CD4-positive, alpha-beta T cell treated with Interleukin-1 beta for 1 hour (primary cell): Measurements from ENCODE around the gene CARD19.

Source experiments
- DNase-seq, 2 donors: peaks; one replicate each; pipeline ENCODE4 v3.0.0-alpha.2; 2020 to 2022

CARD19 gene

GRCh38 chr9:93121316-93122241 lies 25.6 kb downstream of the CARD19 start:
- DNase-seq = peak in 1 of 2 donors; percentile 3

DNA sequence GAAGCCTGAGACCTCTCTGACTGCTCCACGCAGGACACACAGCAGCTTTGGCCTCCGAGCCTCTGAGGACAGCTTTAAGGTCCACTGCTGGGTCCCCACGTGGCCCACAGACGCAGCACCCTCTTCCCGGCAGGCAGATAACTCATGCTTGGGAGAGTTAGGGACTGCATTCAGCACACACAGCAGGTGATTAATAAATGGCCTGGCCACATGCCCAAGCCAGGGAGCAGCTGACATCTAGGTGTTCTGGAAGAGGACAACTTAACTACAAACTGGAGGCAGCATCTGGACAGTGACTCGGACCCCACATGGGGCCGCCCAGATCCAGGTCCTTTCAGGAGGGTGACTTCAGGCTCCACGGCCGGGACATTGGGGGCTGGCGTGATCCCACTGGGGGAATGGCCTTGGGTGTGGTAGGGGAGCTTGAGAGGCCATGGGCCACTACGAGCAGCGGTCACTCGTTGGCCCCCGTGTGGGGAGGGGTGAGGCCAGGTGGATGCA lies 26.8 kb downstream of the CARD19 start:
- DNase-seq = peak in 1 of 2 donors; percentile 0

DNA sequence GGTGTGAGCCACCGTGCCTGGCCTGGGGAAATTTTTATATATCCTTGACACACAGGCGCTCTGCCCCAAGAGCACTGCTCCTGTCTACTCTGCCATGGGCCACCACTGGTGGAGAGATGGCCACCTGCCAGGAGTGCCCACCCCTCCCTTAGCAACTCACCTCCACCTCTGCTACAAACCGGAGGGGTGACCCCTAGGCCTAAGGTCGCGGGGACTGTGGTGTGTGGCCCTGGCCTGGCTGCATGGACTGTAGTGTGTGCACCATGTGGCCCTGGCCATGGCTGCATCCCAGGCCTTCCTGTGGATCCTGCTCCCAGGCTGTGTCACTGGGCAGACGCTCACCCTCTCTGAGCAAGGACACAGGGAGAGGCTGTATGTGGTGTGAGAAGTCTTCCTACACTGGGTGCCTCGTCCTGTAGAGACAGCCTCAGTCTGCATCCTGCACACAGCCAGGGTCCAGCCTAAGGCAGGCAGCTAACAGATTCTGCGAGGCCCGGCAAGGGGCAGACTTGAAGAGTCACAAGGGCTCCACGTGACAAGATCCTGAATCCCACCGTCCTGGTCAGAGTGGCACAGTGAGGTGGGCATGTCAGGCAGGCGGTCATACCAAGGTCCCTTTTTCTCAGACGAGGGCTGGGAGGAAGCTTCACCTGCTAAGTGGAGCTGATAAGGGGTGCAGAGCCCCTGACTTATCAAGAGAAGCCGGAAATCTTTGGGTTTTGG lies 27.7 kb downstream of the CARD19 start:
- DNase-seq = no peak

DNA sequence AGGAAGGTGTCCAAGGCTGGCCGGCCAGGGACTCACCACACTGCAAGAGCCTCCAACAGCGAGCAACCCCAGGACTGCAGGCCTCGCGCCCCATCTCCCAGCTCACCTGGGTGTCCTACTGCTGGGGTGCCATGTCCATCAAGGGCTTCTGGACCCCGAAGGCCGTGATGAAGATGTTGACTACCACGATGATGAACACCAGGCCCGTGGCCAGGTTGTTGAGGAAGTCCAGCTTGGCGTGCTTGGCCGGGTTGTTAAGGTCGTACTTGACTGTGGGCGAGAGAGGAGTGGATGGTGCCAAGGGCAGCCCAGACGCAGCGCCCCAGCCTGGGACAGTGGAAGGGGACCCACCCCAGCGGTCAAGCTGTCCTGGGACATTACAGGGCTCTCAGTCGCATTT lies 28.8 kb downstream of the CARD19 start:
- DNase-seq = no peak

DNA sequence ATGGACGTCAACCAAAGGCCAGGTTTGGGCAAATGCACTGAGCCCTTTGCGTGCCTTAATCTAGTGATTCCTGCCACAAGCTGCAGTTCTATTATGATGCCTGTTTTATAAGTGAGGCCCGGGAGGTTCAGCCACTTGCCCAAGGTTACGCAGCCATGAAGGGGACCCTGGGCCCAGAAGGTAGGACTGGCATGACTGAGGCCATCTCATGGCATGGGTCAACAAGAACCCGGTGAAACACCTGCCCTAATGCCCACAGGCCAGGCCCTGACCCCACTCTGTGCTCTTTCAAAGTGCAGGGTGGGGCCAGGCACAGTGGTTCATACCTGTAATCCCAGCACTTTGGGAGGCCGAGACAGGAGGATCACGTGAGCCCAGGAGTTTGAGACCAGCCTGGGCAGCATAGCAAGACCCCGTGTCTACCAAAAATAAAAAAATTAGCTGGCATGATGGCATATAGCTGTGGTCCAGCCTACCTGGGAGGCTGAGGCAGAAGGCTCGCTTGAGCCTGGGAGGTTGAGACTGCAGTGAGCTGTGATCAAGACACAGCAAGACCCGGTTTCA lies 29.4 kb downstream of the CARD19 start:
- DNase-seq = no peak

- peak in 1 of 2 donors; percentile 35 for DNase-seq
These were observed 30.2 kb downstream of the CARD19 start for GRCh38 chr9:93126151-93126781.

DNA sequence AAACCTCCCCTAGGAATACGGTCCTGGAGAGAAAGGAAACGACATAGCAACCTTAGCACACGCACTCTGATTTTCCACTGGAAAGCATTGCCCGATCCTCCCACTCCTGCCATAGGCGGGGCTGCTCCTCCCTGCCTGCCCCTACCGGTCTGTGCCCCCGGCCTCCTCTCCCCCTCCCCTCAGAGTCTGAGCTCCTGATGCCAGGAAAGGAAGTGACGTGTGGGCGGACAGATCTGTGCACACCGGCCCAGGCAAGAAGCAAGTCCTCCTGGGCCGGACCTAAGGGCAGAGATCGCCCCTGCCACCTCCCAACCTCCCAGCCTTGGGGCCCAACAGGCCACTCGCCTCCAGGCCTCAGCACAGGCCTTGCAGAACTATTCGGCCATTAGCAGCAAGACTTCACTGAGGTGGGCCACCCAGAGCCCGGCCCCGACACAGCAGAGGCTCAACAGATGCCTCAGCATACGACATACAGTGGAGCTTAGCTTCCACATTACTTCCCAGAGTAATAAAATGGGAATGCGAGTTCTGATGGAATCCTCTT lies 30.9 kb downstream of the CARD19 start:
- DNase-seq = no peak

DNA sequence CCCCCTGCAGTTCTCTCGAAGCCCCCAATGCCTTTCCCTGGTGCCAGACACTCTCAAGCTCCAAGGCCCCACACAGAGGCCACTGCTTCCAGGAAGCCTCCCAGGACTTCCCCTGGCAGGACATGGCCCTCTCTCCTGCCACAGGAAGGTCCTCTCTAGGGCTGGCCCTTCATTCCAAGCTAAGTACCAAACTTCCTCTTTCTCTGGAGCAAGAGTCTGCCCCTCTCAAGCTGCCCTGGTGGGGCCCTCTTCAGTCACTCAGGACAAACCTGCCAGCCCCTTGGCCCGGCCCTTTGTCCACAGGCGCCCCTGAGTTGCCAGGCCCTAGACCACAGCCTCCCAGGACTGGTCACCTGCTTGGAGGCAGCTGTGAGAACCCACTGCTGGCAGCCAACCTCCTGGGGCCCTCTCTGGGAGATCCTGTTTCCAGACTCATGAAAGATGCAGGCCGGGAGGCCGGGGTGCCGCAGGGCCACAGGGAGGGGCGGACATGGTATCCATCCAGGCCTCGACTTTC lies 31.4 kb downstream of the CARD19 start:
- DNase-seq = no peak

GRCh38 chr9:93128011-93128714 lies 32.1 kb downstream of the CARD19 start:
- DNase-seq = no peak

DNA sequence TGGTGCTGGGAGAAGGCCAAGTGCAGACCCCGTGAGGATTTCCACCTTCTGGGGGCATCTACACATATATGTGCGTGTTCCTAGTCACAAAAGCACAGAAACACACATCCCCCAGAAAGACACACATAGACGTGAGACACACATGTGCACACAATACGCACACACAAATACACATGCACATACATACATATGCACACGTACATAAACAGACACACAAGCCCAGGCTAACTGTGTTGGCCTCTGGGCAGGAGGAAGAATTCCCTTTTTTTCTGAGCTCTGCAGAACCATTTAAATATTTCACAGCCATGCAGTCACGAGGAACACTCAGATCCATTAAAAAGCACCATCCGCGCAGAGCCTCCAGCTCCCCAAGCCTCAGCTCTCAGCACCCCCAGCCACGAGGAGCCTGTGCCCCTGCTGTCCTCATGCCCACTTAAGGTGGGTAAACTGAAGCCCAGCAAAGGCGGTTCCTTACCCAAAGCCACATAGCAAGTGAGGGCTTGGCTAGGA lies 32.8 kb downstream of the CARD19 start:
- no peak for DNase-seq

GRCh38 chr9:93129286-93129685 lies 33.3 kb downstream of the CARD19 start:
- no peak for DNase-seq

DNA sequence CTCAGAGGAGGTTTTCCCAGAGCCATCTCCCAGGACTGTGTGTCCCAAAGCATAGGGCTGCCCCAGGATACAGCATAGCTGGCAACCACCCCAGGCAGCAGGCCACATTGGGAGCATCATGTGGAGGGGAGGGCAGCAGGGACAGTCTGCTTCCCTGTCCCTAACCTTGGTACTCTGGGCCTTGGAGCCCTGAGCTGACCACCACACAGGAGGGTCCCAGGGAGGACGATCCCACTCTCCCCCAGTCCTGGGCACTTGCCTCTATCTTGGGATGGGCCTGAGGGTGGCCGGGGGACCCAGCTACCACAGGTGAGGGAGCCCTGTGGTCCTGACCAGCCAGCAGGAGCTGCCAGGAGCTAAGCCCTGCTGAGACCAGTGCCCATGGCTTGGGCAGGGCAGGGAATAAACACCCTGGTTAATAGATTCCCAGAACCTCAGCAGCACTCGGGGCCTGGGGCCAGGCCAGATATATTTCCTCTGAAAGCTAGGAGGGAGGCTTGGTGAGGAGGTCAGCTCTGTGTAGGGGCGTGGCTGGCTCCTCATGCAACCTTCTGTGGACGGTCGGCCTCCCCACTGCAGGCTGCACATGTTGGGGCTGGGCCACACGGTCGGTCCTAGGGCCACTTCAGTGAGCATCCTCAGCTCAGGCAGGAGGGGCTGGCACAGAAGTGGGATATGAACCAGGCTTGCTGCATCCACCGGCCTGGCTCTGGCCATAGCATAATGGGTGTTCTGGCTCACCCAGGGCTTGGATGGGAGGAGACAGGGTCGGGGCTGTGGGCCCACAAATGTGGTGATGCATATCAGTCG lies 33.9 kb downstream of the CARD19 start:
- DNase-seq = no peak

GRCh38 chr9:93130861-93131481 lies 35.0 kb downstream of the CARD19 start:
- DNase-seq = no peak

DNA sequence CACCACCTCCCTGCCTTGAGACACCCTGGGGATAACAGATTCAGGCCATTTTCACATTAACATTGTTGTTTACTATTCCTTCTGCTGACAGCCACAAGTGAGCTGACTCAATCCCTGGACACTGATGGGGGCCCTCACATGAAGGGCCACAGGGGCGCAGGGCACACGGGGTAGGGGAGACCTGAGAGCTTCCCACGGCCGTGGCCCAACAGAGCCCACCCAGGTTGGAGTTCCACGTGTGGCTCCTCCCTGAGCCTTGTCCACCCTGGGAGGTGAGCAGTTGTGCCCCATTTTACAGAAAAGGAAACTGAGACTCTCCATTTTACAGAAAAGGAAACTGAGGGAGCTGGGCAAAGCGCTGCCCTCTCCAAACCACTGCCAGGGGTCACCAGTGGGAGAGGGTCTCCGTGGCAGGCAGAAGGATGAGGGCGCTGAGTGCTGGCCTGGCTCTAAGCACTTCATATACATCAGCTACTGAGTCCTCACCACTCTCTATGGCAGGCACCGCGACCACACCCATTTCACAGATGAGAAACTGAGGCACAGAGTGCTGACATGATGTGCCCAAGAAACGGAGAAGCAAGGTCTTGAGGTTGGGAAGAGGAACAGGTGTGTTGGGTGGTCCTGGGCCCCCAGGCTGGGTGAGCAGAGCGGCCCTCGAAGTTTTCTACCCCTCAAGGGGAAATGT lies 35.7 kb downstream of the CARD19 start:
- no peak for DNase-seq

GRCh38 chr9:93132287-93132927 lies 36.4 kb downstream of the CARD19 start:
- DNase-seq = no peak

GRCh38 chr9:93132946-93133680 lies 37.1 kb downstream of the CARD19 start:
- peak; percentile 73 to 83 for DNase-seq

DNA sequence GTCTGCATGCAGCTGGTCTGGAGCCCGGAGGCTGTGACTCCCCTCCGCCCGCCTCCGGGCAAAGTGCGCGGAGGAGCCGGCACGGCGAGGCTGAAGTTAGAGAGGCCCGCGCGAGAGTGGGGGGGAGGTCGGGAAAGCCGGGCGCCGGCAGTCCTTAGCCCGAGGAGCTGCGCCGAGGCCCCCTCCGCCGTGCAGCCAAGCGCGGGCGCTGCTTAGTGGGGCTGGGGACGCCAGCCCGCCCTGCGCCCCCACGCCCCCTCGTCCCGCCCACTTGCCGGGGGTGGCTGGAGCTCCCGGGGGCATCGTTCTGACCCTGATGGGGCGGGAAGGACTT lies 37.6 kb downstream of the CARD19 start:
- DNase-seq = no peak

- peak; percentile 91 to 92 for DNase-seq
These were observed 38.2 kb downstream of the CARD19 start, which contains the start of gene NINJ1 for GRCh38 chr9:93134015-93134739. NINJ1 (minus strand) TSS chr9:93134251; CDS start chr9:93134217, 34 bp downstream.
